ENCODE measurements around the gene HIPK2. TPM values are rescaled to one million over a fixed set of nuclear protein-coding genes. Genes with fewer than 3 reads are reported as not detected.

Gene HIPK2
- total RNA-seq, 1 donor = 12.7 TPM

- Histone ChIP-seq H3K9me3 (ENCODE audit: low read depth, low read length) (no peaks in the 10 kb centered on the region), H4K20me1 (ENCODE audit: insufficient read depth, low read length) (peaks cover 6% of the 10 kb centered on the region), H3K4me3 (ENCODE audit: insufficient read depth, low read length) (no peak overlapping the region), H3K79me2 (ENCODE audit: insufficient read depth, low read length) (no peaks in the 10 kb centered on the region), H2AFZ (ENCODE audit: low read length) (no peak overlapping the region), H3K27me3 (ENCODE audit: insufficient read depth, low read length) (peaks cover 5% of the 10 kb centered on the region), H3K4me2 (ENCODE audit: insufficient read depth, low read length) (no peak overlapping the region), H3K27ac (ENCODE audit: low read depth, low read length) (no peak overlapping the region), H3K4me1 (ENCODE audit: insufficient read depth, low read length) (no peaks in the 10 kb centered on the region), H3K36me3 (ENCODE audit: insufficient read depth, low read length) (peaks cover 10% of the 10 kb centered on the region)
- no peak for TF ChIP-seq CTCF (IDR thresholded peaks at IDR 0.05; ENCODE audit: extremely low read depth, low read depth, low read length)
- DNase-seq (ENCODE audit: insufficient read length, low spot score, missing footprints) = no peak
Measured at GRCh38 chr7:139562491-139562890, 215.3 kb downstream of the HIPK2 start.

GRCh38 chr7:139560678-139561077 is 217.1 kb downstream of the HIPK2 start:
- Histone ChIP-seq H4K20me1 (ENCODE audit: insufficient read depth, low read length) (peaks cover 4% of the 10 kb centered on the region), H3K4me3 (ENCODE audit: insufficient read depth, low read length) (no peak overlapping the region), H3K36me3 (ENCODE audit: insufficient read depth, low read length) (peaks cover 4% of the 10 kb centered on the region), H3K79me2 (ENCODE audit: insufficient read depth, low read length) (no peaks in the 10 kb centered on the region), H3K4me1 (ENCODE audit: insufficient read depth, low read length) (no peaks in the 10 kb centered on the region), H3K27ac (ENCODE audit: low read depth, low read length) (no peak overlapping the region), H3K4me2 (ENCODE audit: insufficient read depth, low read length) (no peak overlapping the region), H3K27me3 (ENCODE audit: insufficient read depth, low read length) (peaks cover 5% of the 10 kb centered on the region), H3K9me3 (ENCODE audit: low read depth, low read length) (no peaks in the 10 kb centered on the region), H2AFZ (ENCODE audit: low read length) (no peak overlapping the region)
- TF ChIP-seq CTCF (IDR thresholded peaks at IDR 0.05; ENCODE audit: extremely low read depth, low read depth, low read length) = no peak
- no peak for DNase-seq (ENCODE audit: insufficient read length, low spot score, missing footprints)

- no peak for TF ChIP-seq CTCF (IDR thresholded peaks at IDR 0.05; ENCODE audit: extremely low read depth, low read depth, low read length)
- Histone ChIP-seq H4K20me1 (ENCODE audit: insufficient read depth, low read length) (peaks cover 4% of the 10 kb centered on the region), H2AFZ (ENCODE audit: low read length) (no peak overlapping the region), H3K27me3 (ENCODE audit: insufficient read depth, low read length) (peaks cover 5% of the 10 kb centered on the region), H3K4me2 (ENCODE audit: insufficient read depth, low read length) (no peak overlapping the region), H3K79me2 (ENCODE audit: insufficient read depth, low read length) (no peaks in the 10 kb centered on the region), H3K4me3 (ENCODE audit: insufficient read depth, low read length) (no peak overlapping the region), H3K9me3 (ENCODE audit: low read depth, low read length) (no peaks in the 10 kb centered on the region), H3K36me3 (ENCODE audit: insufficient read depth, low read length) (peaks cover 4% of the 10 kb centered on the region), H3K4me1 (ENCODE audit: insufficient read depth, low read length) (no peaks in the 10 kb centered on the region), H3K27ac (ENCODE audit: low read depth, low read length) (no peak overlapping the region)
- no peak for DNase-seq (ENCODE audit: insufficient read length, low spot score, missing footprints)
Measured at GRCh38 chr7:139560199-139560598, 217.6 kb downstream of the HIPK2 start.

- peaks cover 4% of the 10 kb centered on the region for H4K20me1 ChIP-seq (ENCODE audit: insufficient read depth, low read length)
- H3K4me3 ChIP-seq (ENCODE audit: insufficient read depth, low read length) = no peak overlapping the region
- no peak for TF ChIP-seq CTCF (IDR thresholded peaks at IDR 0.05; ENCODE audit: extremely low read depth, low read depth, low read length)
- no peaks in the 10 kb centered on the region for H3K4me1 ChIP-seq (ENCODE audit: insufficient read depth, low read length)
- no peaks in the 10 kb centered on the region for H3K79me2 ChIP-seq (ENCODE audit: insufficient read depth, low read length)
- H3K9me3 ChIP-seq (ENCODE audit: low read depth, low read length) = no peaks in the 10 kb centered on the region
- peaks cover 4% of the 10 kb centered on the region for H3K36me3 ChIP-seq (ENCODE audit: insufficient read depth, low read length)
- DNase-seq (ENCODE audit: insufficient read length, low spot score, missing footprints) = no peak
- H3K27ac ChIP-seq (ENCODE audit: low read depth, low read length) = no peak overlapping the region
- peaks cover 5% of the 10 kb centered on the region for H3K27me3 ChIP-seq (ENCODE audit: insufficient read depth, low read length)
- no peak overlapping the region for H2AFZ ChIP-seq (ENCODE audit: low read length)
- H3K4me2 ChIP-seq (ENCODE audit: insufficient read depth, low read length) = no peak overlapping the region
Measured at GRCh38 chr7:139559364-139560105, 218.3 kb downstream of the HIPK2 start.
